Fibroblast of the aortic adventitia (primary cell): ENCODE results near the gene WIPI1. TPM values are rescaled to one million over a fixed set of nuclear protein-coding genes. Genes with fewer than 3 reads are reported as not detected.
A peak's percentile ranks its signal among the peaks of the same experiment; 100 is the strongest.

Experiments used
- DNase-seq: peaks from one replicate; pipeline ENCODE4 v3.0.0-alpha.2; 2010; ENCODE audit warnings: low read depth
- H3K4me3 ChIP-seq: 2 replicates; pipeline ENCODE4 v1.5.1; 2011; ENCODE audit warnings: low read depth, mild to moderate bottlenecking, control low read depth, low read length, moderate library complexity
- total RNA-seq: library from RNA; depleted of rRNA; stranded (reverse); fragments of >200 nt; gene quantifications from 2 replicates; pipeline ENCODE4 v1.2.3, GENCODE V29; 2012; ENCODE audit warnings: low replicate concordance
- TF ChIP-seq, protein P1 (sequence below): IDR thresholded peaks from 2 replicates; pipeline ENCODE4 v1.5.1; 2011; ENCODE audit warnings: mild to moderate bottlenecking, low read length, control low read depth, inconsistent platforms; ENCODE audit not compliant: insufficient read depth

The WIPI1 gene
- total RNA-seq, 1 donor: 78.1 TPM

DNA sequence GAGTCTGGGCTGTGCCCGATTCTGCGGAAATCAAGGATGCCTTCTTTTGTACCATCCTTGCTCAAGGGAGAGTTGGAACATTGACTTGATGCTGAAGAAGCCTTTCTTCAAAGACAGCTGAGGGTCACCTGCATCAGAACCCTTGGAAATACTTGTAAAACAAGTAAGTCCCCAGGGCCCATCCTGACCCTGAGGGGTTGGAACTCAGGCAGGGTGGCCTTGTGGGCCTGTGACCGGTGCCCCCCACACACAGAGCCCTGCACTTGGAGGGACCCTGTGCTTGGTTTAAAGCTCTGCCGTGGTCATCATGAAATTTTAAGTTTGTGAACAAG lies 56.9 kb downstream of the WIPI1 start:
- DNase-seq: no peak
- TF ChIP-seq, protein P1, sequence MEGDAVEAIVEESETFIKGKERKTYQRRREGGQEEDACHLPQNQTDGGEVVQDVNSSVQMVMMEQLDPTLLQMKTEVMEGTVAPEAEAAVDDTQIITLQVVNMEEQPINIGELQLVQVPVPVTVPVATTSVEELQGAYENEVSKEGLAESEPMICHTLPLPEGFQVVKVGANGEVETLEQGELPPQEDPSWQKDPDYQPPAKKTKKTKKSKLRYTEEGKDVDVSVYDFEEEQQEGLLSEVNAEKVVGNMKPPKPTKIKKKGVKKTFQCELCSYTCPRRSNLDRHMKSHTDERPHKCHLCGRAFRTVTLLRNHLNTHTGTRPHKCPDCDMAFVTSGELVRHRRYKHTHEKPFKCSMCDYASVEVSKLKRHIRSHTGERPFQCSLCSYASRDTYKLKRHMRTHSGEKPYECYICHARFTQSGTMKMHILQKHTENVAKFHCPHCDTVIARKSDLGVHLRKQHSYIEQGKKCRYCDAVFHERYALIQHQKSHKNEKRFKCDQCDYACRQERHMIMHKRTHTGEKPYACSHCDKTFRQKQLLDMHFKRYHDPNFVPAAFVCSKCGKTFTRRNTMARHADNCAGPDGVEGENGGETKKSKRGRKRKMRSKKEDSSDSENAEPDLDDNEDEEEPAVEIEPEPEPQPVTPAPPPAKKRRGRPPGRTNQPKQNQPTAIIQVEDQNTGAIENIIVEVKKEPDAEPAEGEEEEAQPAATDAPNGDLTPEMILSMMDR: no peak

DNA sequence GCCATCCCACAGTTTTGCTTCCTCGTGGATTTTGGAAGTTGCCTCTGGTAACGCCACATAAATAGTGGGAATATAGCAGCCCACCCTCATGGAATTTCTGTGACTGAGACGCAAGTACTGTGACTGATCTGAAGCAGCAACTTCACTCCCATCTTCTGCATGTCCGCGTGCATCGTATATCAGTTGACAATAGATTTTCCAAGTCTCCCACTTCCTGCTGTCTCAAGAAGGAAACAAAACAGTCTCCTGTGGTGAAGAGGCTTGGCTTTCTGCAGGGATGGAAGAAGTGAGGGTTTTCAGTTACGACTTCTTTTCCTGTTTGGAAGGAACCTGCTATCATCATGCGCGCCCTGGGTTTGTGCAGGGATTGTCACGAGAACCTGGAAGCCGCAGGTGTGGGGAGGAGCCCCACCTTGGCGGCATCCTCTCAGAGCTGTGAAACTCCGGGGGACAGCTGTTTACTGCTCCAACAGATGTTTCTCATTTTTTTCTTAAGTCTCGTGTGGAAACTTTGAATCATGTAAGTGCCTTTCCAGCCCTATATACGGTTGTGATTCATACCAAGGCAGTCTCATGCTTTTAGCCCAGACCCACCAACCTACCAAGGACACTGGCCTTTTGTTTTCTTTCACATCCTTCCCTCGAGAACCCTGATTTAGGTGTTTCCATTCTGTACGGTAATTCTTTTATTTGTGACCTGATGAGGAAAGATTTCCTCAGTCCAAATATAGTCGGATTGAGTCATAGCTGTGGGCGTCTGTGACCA lies 57.5 kb downstream of the WIPI1 start:
- peak; percentile 59 for DNase-seq
- TF ChIP-seq, protein P1: no peak
- H3K4me3 ChIP-seq: no peak overlapping the region

More for the DNA sequence above, 56.9 kb downstream of the WIPI1 start:
- no peak overlapping the region for H3K4me3 ChIP-seq

DNA sequence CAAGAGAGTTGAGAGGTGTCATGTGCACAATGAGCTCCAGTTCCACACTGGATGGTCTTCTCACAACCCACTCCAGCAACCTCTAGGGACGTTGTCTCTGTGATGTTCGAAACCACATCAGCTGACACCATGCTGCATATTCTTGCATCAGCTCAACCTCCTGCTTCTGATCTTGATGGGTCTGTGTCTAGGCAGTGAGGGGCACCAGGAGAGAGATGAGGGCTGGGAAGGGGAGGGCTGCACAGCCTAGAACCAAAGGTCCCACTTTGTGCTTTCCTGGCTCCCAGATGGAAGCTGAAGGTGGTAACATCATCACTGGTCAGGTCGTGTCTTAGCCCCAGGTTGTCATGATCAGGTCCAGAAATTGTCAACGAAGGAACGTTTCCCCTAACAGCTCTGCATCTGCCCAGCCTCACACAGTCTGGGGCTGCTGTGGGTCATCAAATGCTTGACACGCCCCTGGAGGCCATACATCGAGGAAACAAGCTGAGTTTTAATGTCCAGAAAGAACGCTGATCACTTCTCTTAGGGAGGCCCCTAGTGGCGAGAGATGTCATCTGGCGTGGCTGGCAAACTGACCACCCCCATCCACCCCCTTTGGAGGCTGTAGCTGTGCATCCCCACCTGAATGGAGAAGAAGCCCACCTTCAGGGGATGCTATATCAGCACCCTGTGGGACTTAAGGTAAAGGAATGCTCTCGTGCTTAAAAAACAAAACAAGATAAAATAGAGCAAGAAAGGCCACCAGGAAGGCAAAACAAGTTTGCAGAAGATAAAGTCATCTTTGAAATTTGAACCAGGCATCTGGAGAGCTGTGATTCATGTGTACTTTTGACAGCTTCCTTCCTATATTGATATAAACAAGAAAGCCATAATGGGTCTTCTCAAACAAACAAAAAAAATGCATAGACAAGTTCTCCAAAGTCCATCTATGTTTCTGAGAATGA lies 58.3 kb downstream of the WIPI1 start:
- TF ChIP-seq, protein P1: peak; percentile 81
- H3K4me3 ChIP-seq: no peak overlapping the region
- peak; percentile 76 for DNase-seq

DNA sequence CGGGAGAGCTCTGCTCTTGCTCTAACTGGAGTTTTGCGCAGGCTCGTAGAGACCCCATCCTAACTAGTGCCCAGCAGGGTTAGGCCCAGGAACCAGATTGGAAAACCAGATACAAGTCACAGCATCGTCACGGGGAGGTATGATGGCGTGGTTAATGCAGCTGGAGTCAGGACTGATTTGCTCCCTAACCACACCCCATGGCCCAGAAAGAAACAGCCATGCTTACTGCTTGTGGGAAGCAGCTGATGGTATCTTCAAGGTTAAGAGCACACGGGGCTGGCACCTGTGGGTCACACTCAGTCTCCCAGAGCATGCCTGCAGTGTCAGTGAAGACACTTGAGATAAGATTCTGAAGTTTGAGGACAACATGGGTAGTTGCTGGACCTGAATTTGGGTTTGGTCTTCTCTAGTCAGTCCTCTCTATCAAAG lies 60.2 kb downstream of the WIPI1 start:
- TF ChIP-seq, protein P1: no peak
- no peak overlapping the region for H3K4me3 ChIP-seq
- DNase-seq: no peak

DNA sequence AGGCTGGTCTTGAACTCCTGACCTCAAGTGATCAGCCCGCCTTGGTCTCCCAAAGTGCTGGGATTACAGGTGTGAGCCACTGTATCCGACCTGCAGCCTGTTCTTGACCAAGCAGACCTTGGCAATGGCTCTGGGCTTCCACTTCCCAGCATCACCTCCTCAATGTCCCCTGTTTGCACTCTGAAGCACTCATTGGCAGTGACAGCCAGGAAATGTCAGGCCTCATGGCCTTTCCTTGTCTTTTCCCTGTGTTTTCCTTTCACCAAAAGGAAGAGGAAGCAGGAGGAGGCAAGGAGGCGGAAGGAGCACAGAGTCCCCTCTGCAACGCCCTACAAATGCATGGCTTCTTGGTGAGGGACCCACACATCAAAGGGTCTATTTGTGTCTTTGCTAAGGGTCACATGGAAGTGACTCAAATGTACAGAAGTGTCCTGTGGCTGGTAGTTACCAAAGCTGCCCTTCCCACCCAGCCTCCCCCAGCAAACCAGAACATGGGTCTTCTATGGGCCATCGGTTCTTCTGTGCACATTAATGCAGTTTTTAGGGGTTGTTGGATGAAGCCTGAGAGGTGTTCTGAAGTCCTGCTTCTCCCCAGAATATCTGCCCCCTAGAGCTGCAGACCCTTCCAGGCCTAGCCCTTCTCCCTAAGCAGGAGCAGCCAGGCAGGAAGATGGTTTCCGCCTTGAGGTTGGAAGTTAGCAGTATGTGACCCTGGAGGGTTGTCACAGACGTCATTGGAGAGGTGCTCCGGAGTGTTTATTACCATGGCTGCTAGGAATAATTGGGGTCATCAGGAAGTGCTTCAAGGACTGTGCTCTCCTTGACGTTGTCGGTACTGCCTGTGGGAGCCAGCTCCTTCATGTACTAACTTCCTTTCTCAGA lies 60.8 kb downstream of the WIPI1 start:
- TF ChIP-seq, protein P1: no peak
- no peak for DNase-seq

DNA sequence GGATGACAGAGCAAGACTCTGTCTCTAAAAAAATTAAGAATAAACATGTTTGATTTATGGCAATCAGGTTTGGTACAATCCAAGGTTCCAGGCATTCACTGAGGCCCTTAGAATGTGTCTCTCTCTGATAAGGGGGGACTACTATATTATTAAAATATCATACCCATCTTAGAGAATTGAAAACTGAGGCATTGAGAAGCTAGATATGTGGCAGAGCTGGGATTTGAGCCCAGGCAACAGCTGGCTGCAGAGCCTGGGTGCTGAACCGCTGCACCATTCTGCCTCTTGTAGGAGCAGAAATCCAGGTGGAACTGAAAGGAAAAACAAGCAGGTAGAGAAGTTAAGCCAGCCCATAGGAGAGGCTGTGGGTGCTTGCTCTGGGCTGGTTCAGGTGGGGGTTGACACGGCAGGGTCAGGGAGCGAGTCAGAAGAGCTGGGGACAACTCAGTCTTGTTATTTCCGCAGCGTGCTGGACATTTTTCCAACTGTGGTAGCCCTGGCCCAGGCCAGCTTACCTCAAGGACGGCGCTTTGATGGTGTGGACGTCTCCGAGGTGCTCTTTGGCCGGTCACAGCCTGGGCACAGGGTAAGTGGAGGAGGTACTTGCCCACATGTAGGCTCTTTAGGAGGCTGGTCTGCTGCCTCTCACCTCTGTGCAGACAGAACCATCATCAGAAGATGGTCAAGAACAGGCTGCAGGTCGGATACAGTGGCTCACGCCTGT lies 62.5 kb downstream of the WIPI1 start:
- TF ChIP-seq, protein P1: no peak
- no peak overlapping the region for H3K4me3 ChIP-seq
- DNase-seq: no peak

More for the DNA sequence above, 60.8 kb downstream of the WIPI1 start:
- H3K4me3 ChIP-seq: no peak overlapping the region
